Adrenal gland (tissue), 5 donors: Measurements from ENCODE around the gene RUVBL2.

Experiments
- CTCF ChIP-seq, 6 experiments: fragments of 450-650 bp in 4 of 6; fragments of 200-600 bp in 2 of 6; sonication (generic) in 1 of 6; IDR thresholded peaks; 1 replicate in 5 of 6; 2 replicates in 1 of 6; pipeline versions ENCODE4 v1.5.1 to v1.8.0; 2016 to 2021; ENCODE audit warnings: antibody characterized with exemption in 6 of 6, mild to moderate bottlenecking in 2 of 6, moderate library complexity in 1 of 6
- POLR2A ChIP-seq, 2 donors: fragments of 450-650 bp; IDR thresholded peaks; one replicate each; pipeline ENCODE4 v1.6.1; 2017; ENCODE audit warnings: antibody characterized with exemption in 2 of 2, mild to moderate bottlenecking in 2 of 2, moderate library complexity in 1 of 2
- donor health status: DM: no; HTN: no; CAD: no.

GRCh38 chr19:49042177-49042576 is 48.5 kb downstream of the RUVBL2 start:
- TF ChIP-seq CTCF (IDR thresholded peaks at IDR 0.05) (no peak), POLR2A (IDR thresholded peaks at IDR 0.05) (no peak)
